Stomach (tissue), 4 donors: Measurements from ENCODE around the gene HBG2.

Experiments
- POLR2A ChIP-seq, 4 donors: fragments of 450-650 bp; IDR thresholded peaks; one replicate each; pipeline ENCODE4 v1.6.1; 2016; ENCODE audit warnings: antibody characterized with exemption in 4 of 4, control low read depth in 2 of 4, mild to moderate bottlenecking in 1 of 4, moderate library complexity in 1 of 4
- TF ChIP-seq, protein P1 (sequence below), 7 experiments: fragments of 450-650 bp in 4 of 7; fragments of 200-600 bp in 3 of 7; sonication (generic) in 3 of 7; IDR thresholded peaks; one replicate each; pipeline ENCODE4 v1.5.1; 2016 to 2019; ENCODE audit warnings: antibody characterized with exemption in 7 of 7, control low read depth in 2 of 7, mild to moderate bottlenecking in 1 of 7

DNA sequence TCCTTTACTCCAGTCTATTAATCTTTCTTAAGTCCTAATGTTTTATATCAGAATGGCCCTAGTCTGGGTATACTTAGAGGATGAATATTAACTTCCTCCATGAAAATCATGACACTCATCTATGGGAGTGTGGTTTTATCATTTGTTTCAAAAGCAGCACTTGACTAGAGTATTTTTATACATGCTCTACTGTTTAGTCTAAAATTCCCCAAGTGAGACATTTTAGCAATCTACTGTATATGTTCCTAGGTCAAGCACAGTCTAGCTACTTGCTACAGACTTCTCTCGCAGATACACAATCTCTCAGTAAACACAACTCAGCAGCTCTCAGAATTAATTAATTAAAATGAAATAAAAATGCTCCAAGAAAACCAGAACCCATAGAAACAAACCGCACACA lies 24.8 kb downstream of the HBG2 start:
- TF ChIP-seq, protein P1, sequence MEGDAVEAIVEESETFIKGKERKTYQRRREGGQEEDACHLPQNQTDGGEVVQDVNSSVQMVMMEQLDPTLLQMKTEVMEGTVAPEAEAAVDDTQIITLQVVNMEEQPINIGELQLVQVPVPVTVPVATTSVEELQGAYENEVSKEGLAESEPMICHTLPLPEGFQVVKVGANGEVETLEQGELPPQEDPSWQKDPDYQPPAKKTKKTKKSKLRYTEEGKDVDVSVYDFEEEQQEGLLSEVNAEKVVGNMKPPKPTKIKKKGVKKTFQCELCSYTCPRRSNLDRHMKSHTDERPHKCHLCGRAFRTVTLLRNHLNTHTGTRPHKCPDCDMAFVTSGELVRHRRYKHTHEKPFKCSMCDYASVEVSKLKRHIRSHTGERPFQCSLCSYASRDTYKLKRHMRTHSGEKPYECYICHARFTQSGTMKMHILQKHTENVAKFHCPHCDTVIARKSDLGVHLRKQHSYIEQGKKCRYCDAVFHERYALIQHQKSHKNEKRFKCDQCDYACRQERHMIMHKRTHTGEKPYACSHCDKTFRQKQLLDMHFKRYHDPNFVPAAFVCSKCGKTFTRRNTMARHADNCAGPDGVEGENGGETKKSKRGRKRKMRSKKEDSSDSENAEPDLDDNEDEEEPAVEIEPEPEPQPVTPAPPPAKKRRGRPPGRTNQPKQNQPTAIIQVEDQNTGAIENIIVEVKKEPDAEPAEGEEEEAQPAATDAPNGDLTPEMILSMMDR (IDR thresholded peaks at IDR 0.05) = no peak
- no peak for TF ChIP-seq POLR2A (IDR thresholded peaks at IDR 0.05)
